Measurements from ENCODE around the gene TMEM218.

TMEM218 gene

DNA sequence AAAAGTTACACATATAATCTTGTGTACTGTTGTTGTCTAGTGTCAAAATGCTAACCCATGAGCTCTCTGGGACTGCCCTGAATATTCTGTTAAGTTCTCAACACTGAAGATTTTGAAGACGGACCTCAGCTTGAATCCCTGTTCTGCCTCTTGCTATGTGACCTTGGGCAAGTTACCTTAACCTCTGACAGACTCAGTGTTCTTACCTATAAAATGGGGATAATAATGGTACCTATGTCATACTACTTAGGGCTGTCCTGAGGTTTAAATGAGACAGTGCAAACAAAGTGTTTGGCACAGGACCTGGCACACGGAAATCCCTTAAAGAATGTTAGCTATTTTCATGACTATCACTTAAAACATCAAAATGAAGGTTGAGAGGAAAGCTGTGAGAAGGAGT is 11.3 kb downstream of the TMEM218 start:
- Histone ChIP-seq H3K4me1 (no peaks in the 10 kb centered on the region), H3K9me3 (no peaks in the 10 kb centered on the region), H3K4me3 (ENCODE audit: low read depth, low read length) (no peak overlapping the region), H3K27me3 (no peaks in the 10 kb centered on the region), H3K36me3 (peaks cover 11% of the 10 kb centered on the region)
- no peak for DNase-seq
- TF ChIP-seq, protein P1, sequence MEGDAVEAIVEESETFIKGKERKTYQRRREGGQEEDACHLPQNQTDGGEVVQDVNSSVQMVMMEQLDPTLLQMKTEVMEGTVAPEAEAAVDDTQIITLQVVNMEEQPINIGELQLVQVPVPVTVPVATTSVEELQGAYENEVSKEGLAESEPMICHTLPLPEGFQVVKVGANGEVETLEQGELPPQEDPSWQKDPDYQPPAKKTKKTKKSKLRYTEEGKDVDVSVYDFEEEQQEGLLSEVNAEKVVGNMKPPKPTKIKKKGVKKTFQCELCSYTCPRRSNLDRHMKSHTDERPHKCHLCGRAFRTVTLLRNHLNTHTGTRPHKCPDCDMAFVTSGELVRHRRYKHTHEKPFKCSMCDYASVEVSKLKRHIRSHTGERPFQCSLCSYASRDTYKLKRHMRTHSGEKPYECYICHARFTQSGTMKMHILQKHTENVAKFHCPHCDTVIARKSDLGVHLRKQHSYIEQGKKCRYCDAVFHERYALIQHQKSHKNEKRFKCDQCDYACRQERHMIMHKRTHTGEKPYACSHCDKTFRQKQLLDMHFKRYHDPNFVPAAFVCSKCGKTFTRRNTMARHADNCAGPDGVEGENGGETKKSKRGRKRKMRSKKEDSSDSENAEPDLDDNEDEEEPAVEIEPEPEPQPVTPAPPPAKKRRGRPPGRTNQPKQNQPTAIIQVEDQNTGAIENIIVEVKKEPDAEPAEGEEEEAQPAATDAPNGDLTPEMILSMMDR (IDR thresholded peaks at IDR 0.05; ENCODE audit: low read depth, low read length), result no peak

DNA sequence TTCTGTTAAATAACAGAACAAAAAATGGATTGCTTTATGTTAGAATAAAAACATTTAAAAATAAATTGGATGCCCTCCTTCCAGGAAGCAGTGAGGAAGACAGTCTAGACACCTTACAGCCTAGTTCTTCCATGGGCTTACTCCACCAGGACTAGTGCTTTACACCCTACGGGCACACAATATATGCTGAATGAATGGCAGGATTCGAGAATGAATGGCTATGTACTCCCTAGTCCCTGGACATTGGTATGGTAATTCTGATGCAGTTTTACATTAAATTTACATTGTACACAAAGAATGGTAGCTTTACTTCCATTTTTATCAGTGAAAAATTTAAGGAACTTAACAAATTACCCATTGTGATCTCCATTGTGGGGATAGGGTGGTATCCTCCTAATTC is 16.7 kb downstream of the TMEM218 start:
- Histone ChIP-seq H3K4me3 (ENCODE audit: low read depth, low read length) (no peak overlapping the region), H3K36me3 (peaks cover 4% of the 10 kb centered on the region), H3K27me3 (no peaks in the 10 kb centered on the region), H3K9me3 (no peaks in the 10 kb centered on the region), H3K4me1 (no peaks in the 10 kb centered on the region)
- TF ChIP-seq, protein P1 (IDR thresholded peaks at IDR 0.05; ENCODE audit: low read depth, low read length), result no peak
- no peak for DNase-seq

DNA sequence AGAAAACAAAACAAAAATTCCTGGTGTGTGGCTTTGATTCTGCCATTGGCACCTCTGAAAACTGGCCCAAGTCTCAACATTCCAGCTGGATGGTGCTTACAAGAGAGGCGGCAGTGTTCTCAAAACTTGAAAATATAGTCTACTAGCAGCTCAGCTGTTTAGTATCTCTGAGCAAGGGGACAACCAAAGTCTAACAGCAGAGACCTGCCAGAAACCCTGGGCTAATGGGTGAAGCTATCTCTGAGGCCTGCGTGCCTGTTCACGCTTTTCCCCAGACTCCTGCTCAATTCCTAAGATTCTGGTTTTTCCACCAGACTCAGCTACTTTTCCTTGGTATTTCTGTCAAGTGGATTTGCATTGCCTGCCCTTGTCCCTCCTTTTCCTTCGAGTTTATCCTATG is 17.9 kb downstream of the TMEM218 start:
- Histone ChIP-seq H3K4me3 (ENCODE audit: low read depth, low read length) (no peak overlapping the region), H3K4me1 (no peaks in the 10 kb centered on the region), H3K27me3 (no peaks in the 10 kb centered on the region), H3K9me3 (no peaks in the 10 kb centered on the region), H3K36me3 (peaks cover 4% of the 10 kb centered on the region)
- DNase-seq, result no peak
- TF ChIP-seq, protein P1 (IDR thresholded peaks at IDR 0.05; ENCODE audit: low read depth, low read length), result no peak

DNA sequence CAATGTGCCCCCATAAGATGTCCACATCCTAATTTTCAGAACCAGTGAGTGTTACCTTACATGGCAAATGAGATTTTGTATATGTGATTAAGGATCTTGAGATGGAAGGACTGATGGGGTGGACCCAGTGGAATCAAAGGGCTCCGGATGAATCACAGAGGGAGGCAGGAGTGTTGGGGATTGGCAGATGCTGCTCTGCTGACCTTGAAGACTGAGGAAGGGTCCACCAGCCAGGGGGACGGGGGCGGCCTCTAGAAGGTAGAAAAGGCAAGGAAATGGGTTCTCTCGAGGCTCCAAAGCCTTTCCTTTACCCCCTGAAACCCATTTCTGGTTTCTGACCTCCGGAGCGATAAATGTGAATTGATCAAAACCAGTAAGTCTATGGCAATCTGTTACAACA is 18.8 kb downstream of the TMEM218 start:
- Histone ChIP-seq H3K36me3 (peaks cover 4% of the 10 kb centered on the region), H3K4me3 (ENCODE audit: low read depth, low read length) (no peak overlapping the region), H3K27me3 (no peaks in the 10 kb centered on the region), H3K9me3 (no peaks in the 10 kb centered on the region), H3K4me1 (no peaks in the 10 kb centered on the region)
- TF ChIP-seq, protein P1 (IDR thresholded peaks at IDR 0.05; ENCODE audit: low read depth, low read length), result no peak
- DNase-seq, result no peak

DNA sequence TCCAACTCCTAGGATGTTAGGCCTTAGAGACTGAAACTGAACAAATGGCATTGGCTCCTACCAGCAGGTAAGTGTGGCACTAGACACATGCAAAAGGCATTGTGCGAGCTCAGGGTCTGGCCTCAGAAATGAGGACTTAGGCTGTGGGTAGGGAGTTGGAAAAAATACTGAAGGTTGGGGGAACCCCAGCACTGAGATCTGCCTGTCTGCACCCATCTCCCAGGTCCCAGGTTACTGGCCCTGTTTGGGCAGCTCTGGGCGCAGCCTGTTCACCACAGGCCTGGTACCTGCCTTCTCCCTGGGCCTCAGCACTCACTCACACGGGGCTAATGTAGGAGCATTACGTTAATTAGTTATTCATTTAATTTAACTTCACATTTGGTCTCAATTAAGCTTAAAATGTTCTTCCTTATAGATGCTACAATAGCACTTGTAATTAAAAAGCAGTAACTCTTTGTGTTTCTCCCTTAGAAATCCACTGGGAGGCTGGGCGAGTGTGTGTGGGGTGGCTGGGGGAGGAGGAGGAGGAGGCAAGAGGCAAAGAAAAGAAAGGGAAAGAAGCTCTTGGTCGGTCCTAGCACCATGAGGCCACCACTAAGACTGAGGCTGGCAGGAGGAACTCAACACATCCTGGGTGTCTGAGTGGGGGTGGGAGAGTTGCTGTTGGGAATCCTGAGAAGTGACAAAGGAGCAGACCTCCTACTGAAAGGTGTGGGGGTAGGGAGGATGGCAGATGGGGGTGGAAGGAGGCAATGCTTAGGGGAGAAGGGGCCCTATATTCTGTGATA is 19.4 kb downstream of the TMEM218 start:
- Histone ChIP-seq H3K9me3 (no peaks in the 10 kb centered on the region), H3K27me3 (no peaks in the 10 kb centered on the region), H3K36me3 (no peaks in the 10 kb centered on the region; the same call in 1 of the 2 replicates), H3K4me1 (no peaks in the 10 kb centered on the region), H3K4me3 (ENCODE audit: low read depth, low read length) (no peak overlapping the region)
- TF ChIP-seq, protein P1 (IDR thresholded peaks at IDR 0.05; ENCODE audit: low read depth, low read length), result no peak
- DNase-seq, result no peak

DNA sequence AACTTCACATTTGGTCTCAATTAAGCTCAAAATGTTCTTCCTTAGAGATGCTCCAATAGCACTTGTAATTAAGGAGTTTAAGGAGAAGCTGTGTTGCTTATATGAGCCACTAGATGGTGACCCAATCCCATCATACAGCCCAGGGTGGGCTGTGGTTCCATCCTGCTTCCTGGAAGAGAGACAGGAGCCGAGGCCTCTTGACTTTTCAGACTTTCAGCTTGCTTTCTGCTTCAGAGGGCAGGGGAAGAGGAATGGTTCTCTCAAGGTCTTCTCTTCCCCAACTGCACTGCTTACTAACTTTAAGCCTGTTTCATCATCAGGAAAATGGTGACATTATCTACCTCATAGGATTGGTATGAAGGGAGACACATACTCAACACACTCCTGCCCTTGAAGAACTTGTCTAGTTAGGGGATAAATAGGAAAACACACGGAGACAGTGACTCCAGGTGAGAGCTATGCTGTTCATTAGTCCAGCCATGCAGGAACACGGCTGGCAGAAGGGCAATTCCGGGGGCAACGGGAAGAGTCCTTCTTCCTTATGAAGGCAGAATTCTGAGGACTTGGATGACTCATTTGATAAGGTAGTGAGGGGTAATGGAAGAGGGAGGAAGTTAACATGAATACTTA is 20.1 kb downstream of the TMEM218 start:
- Histone ChIP-seq H3K4me3 (ENCODE audit: low read depth, low read length) (no peak overlapping the region), H3K27me3 (no peaks in the 10 kb centered on the region), H3K36me3 (no peaks in the 10 kb centered on the region), H3K9me3 (no peaks in the 10 kb centered on the region), H3K4me1 (no peaks in the 10 kb centered on the region)
- TF ChIP-seq, protein P1 (IDR thresholded peaks at IDR 0.05; ENCODE audit: low read depth, low read length), result peak; percentile 78
- peak; percentile 51 for DNase-seq
